Measurements from ENCODE around the gene DLG2.

DNA sequence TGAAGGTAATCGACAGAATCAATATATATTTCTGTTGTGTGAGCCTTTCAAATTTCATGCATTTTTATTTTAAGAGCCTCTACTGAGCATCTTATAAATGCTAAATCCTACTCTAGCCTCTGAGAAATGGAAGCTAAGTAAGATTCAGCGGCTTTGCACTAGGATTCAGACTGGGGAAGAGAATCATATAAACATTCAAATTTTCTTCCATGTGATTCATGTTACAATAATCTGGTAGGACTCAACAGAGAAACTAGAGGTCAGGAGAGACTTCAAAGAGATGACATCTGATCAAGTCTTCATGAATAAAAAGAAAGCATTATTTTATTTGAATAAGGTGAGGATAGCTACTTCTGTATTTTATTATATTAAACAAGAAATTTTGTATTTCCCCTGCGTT, 538.9 kb downstream of the DLG2 start:
- TF ChIP-seq, protein P1, sequence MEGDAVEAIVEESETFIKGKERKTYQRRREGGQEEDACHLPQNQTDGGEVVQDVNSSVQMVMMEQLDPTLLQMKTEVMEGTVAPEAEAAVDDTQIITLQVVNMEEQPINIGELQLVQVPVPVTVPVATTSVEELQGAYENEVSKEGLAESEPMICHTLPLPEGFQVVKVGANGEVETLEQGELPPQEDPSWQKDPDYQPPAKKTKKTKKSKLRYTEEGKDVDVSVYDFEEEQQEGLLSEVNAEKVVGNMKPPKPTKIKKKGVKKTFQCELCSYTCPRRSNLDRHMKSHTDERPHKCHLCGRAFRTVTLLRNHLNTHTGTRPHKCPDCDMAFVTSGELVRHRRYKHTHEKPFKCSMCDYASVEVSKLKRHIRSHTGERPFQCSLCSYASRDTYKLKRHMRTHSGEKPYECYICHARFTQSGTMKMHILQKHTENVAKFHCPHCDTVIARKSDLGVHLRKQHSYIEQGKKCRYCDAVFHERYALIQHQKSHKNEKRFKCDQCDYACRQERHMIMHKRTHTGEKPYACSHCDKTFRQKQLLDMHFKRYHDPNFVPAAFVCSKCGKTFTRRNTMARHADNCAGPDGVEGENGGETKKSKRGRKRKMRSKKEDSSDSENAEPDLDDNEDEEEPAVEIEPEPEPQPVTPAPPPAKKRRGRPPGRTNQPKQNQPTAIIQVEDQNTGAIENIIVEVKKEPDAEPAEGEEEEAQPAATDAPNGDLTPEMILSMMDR (IDR thresholded peaks at IDR 0.05) = no peak
- TF ChIP-seq POLR2AphosphoS5 (IDR thresholded peaks at IDR 0.05) = no peak
- no peak for TF ChIP-seq POLR2A (IDR thresholded peaks at IDR 0.05)
- TF ChIP-seq EP300 (IDR thresholded peaks at IDR 0.05) = no peak
